Stromal cell of bone marrow (primary cell): Measurements from ENCODE around the gene NPFFR2.
"Not testable (repeated sequence)": the region's sequence is repeated elsewhere in the genome, so short reads cannot be mapped to it uniquely, and the experiment has no call there.

Experiments
- DNase-seq: peaks from one replicate; pipeline ENCODE4 v3.0.0-alpha.2; 2012; ENCODE audit warnings: low read depth

NPFFR2 gene

GRCh38 chr4:72031868-72032608 is at the start of gene NPFFR2:
Gene NPFFR2, plus strand, starts transcription at chr4:72032000. Its CDS starts 96,592 bp downstream, at chr4:72128592.
- no peak for DNase-seq

GRCh38 chr4:71992571-71993312 is 39.1 kb upstream of the NPFFR2 start:
- DNase-seq = peak; percentile 0

GRCh38 chr4:71994559-71994958 is 37.2 kb upstream of the NPFFR2 start:
- DNase-seq = no peak

GRCh38 chr4:71995297-71995696 is 36.5 kb upstream of the NPFFR2 start:
- no peak for DNase-seq

GRCh38 chr4:72006586-72006985 is 25.2 kb upstream of the NPFFR2 start:
- peak; percentile 35 for DNase-seq

GRCh38 chr4:72011906-72012305 is 19.9 kb upstream of the NPFFR2 start:
- DNase-seq = no peak

- no peak for DNase-seq
These were observed 15.8 kb upstream of the NPFFR2 start for GRCh38 chr4:72016011-72016410.

- no peak for DNase-seq
These were observed 12.1 kb upstream of the NPFFR2 start for GRCh38 chr4:72019688-72020087.

GRCh38 chr4:72022553-72022952 is 9.2 kb upstream of the NPFFR2 start:
- DNase-seq = no peak

- DNase-seq = no peak
These were observed 23.8 kb downstream of the NPFFR2 start for GRCh38 chr4:72055566-72055965.

GRCh38 chr4:72063726-72064125 is 31.9 kb downstream of the NPFFR2 start:
- DNase-seq = no peak

GRCh38 chr4:72067051-72067450 is 35.3 kb downstream of the NPFFR2 start:
- no peak for DNase-seq

GRCh38 chr4:72073816-72074215 is 42.0 kb downstream of the NPFFR2 start:
- no peak for DNase-seq

- DNase-seq = peak; percentile 16
These were observed 44.8 kb downstream of the NPFFR2 start for GRCh38 chr4:72076562-72076961.

- no peak for DNase-seq
These were observed 45.5 kb downstream of the NPFFR2 start for GRCh38 chr4:72077346-72077745.

GRCh38 chr4:72084587-72085011 is 52.8 kb downstream of the NPFFR2 start:
- DNase-seq = peak; percentile 2

- not testable (repeated sequence) for DNase-seq
These were observed 58.8 kb downstream of the NPFFR2 start for GRCh38 chr4:72090606-72091005.

- DNase-seq = no peak
These were observed 62.4 kb downstream of the NPFFR2 start for GRCh38 chr4:72094059-72094797.

- DNase-seq = no peak
These were observed 75.7 kb downstream of the NPFFR2 start for GRCh38 chr4:72107456-72107855.

GRCh38 chr4:72109364-72109763 is 77.6 kb downstream of the NPFFR2 start:
- no peak for DNase-seq

GRCh38 chr4:72109959-72110497 is 78.2 kb downstream of the NPFFR2 start:
- DNase-seq = no peak

GRCh38 chr4:72110886-72111285 is 79.1 kb downstream of the NPFFR2 start:
- DNase-seq = no peak
